ENCODE measurements around the gene GPR12.

Gene GPR12

GRCh38 chr13:26786651-26787295 lies 26.2 kb upstream of the GPR12 start:
- POLR2A ChIA-PET = no interaction called here
- CTCF ChIA-PET = no interaction called here
- TF ChIP-seq LEF1 (IDR thresholded peaks at IDR 0.05; ENCODE audit: borderline replicate concordance) (no peak), CTBP1 (IDR thresholded peaks at IDR 0.05; ENCODE audit: borderline replicate concordance) (no peak), FOXA1 (IDR thresholded peaks at IDR 0.05) (no peak), SUZ12 (IDR thresholded peaks at IDR 0.05) (no peak), FOXM1 (IDR thresholded peaks at IDR 0.05; ENCODE audit: borderline replicate concordance) (no peak), PKNOX1 (IDR thresholded peaks at IDR 0.05) (no peak), ELF4 (IDR thresholded peaks at IDR 0.05) (no peak), FOXK2 (IDR thresholded peaks at IDR 0.05) (no peak), SP1 (IDR thresholded peaks at IDR 0.05) (no peak)

GRCh38 chr13:26785838-26786630 lies 25.4 kb upstream of the GPR12 start:
- POLR2A ChIA-PET = no interaction called here
- CTCF ChIA-PET = no interaction called here
- TF ChIP-seq SP1 (IDR thresholded peaks at IDR 0.05) (no peak), L3MBTL2 (conservative IDR thresholded peaks at IDR 0.05) (no peak), HDGF (IDR thresholded peaks at IDR 0.05; ENCODE audit: borderline replicate concordance) (no peak)
- DNase-seq (ENCODE audit: extremely low spot score) = no peak

More at GRCh38 chr13:26786651-26787295, 26.2 kb upstream of the GPR12 start:
- no peak for DNase-seq (ENCODE audit: extremely low spot score)

DNA sequence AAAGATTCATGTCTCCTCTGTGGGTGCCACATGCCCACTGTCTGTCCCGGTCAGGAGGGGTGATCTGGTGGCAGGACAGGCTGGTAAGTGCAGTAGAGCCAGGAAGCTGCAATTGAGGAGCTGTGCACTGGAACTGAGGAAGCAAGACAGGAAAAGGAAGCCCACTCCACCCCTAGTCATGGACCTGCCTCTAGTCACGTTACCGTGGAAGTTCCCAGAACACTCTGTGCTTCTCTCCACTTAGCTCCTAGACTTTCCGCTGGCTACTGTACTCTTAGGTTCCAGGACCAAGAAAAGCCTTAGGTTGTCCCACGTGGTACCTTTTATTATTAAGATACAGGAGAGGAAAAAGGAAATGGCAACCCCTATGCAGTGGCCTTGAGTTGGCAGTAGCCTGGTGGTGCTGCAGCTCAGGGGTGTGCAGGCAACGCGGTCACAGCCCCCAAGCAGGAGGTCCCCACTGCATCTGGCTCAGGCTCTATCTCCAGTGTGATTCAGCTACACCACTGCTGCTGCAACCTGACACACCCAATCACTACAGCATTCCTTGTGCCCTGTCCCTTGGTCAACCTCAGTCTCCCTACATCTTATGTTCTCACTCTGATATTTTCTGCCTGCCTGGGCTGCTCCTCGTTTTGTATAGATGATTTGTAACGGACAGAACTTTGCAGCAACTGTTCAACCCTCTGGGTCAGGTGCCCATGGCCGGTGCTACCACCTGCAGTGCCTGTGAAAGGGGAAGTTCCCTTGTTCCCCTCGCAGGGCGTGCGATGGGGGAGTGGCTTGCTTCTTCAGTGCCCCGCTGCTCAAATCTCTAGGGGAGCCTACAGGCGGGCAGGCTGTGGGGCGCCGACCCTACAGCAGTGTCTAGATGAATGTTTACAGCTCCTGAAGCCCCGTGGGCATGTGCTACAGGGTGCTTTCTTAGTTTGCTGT lies 24.4 kb upstream of the GPR12 start:
- TF ChIP-seq LEF1 (IDR thresholded peaks at IDR 0.05; ENCODE audit: borderline replicate concordance) (no peak), ELF4 (IDR thresholded peaks at IDR 0.05) (no peak), FOXA1 (IDR thresholded peaks at IDR 0.05) (no peak), BHLHE40 (IDR thresholded peaks at IDR 0.05; ENCODE audit: borderline replicate concordance) (no peak), SP1 (IDR thresholded peaks at IDR 0.05) (no peak), TARDBP (IDR thresholded peaks at IDR 0.05) (no peak), SUZ12 (IDR thresholded peaks at IDR 0.05) (no peak), HDGF (IDR thresholded peaks at IDR 0.05; ENCODE audit: borderline replicate concordance) (no peak), FOXM1 (IDR thresholded peaks at IDR 0.05; ENCODE audit: borderline replicate concordance) (no peak), PKNOX1 (IDR thresholded peaks at IDR 0.05) (no peak)
- CTCF ChIA-PET = no interaction called here
- POLR2A ChIA-PET = no interaction called here
- DNase-seq (ENCODE audit: extremely low spot score) = no peak

DNA sequence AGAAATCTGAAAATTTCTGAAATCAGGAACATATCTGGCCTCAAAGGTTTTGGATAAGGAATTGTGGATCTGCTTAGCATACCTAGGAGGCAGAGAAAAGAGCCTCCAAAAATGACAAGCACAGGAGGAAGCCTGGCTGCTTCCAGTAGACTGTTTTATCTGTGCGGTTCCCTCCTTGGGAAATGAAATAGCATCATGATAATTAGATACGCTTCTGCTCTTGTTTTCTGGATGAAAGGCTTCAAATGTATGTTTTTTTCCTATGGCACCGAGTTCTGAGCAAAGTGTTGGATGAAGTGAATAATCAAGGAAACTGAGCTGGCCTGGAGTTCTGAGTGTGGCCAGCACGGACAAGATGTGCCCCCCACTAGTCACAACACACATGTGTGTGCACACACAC lies 19.8 kb upstream of the GPR12 start:
- no peak for DNase-seq (ENCODE audit: extremely low spot score)
- TF ChIP-seq FOXM1 (IDR thresholded peaks at IDR 0.05; ENCODE audit: borderline replicate concordance) (no peak), FOXK2 (IDR thresholded peaks at IDR 0.05) (no peak), ZNF384 (IDR thresholded peaks at IDR 0.05) (no peak), TARDBP (IDR thresholded peaks at IDR 0.05) (no peak), NFRKB (IDR thresholded peaks at IDR 0.05) (no peak), CTBP1 (IDR thresholded peaks at IDR 0.05; ENCODE audit: borderline replicate concordance) (no peak), PKNOX1 (IDR thresholded peaks at IDR 0.05) (no peak), L3MBTL2 (conservative IDR thresholded peaks at IDR 0.05) (no peak), ARNT (IDR thresholded peaks at IDR 0.05) (no peak), SP1 (IDR thresholded peaks at IDR 0.05) (no peak), LEF1 (IDR thresholded peaks at IDR 0.05; ENCODE audit: borderline replicate concordance) (no peak), BHLHE40 (IDR thresholded peaks at IDR 0.05; ENCODE audit: borderline replicate concordance) (no peak), FOXA1 (IDR thresholded peaks at IDR 0.05) (no peak), SUZ12 (IDR thresholded peaks at IDR 0.05) (no peak), ELF4 (IDR thresholded peaks at IDR 0.05) (no peak), HDGF (IDR thresholded peaks at IDR 0.05; ENCODE audit: borderline replicate concordance) (no peak)
- ChIA-PET CTCF (no interaction called here), POLR2A (no interaction called here)

- POLR2A ChIA-PET = no interaction called here
- TF ChIP-seq LEF1 (IDR thresholded peaks at IDR 0.05; ENCODE audit: borderline replicate concordance) (no peak), BHLHE40 (IDR thresholded peaks at IDR 0.05; ENCODE audit: borderline replicate concordance) (no peak), FOXA1 (IDR thresholded peaks at IDR 0.05) (no peak), HDGF (IDR thresholded peaks at IDR 0.05; ENCODE audit: borderline replicate concordance) (no peak), CTBP1 (IDR thresholded peaks at IDR 0.05; ENCODE audit: borderline replicate concordance) (no peak)
- CTCF ChIA-PET = no interaction called here
- no peak for DNase-seq (ENCODE audit: extremely low spot score)
Measured at GRCh38 chr13:26779321-26779720, 18.7 kb upstream of the GPR12 start.

GRCh38 chr13:26772531-26772930 lies 11.9 kb upstream of the GPR12 start:
- TF ChIP-seq FOXA1 (IDR thresholded peaks at IDR 0.05) (no peak), FOXK2 (IDR thresholded peaks at IDR 0.05) (no peak), SUZ12 (IDR thresholded peaks at IDR 0.05) (no peak), ELF4 (IDR thresholded peaks at IDR 0.05) (no peak), LEF1 (IDR thresholded peaks at IDR 0.05; ENCODE audit: borderline replicate concordance) (no peak), CTBP1 (IDR thresholded peaks at IDR 0.05; ENCODE audit: borderline replicate concordance) (no peak), ZNF384 (IDR thresholded peaks at IDR 0.05) (no peak), PKNOX1 (IDR thresholded peaks at IDR 0.05) (no peak), NFRKB (IDR thresholded peaks at IDR 0.05) (no peak), SP1 (IDR thresholded peaks at IDR 0.05) (no peak), FOXM1 (IDR thresholded peaks at IDR 0.05; ENCODE audit: borderline replicate concordance) (no peak), L3MBTL2 (conservative IDR thresholded peaks at IDR 0.05) (no peak)
- no peak for DNase-seq (ENCODE audit: extremely low spot score)
- ChIA-PET POLR2A (no interaction called here), CTCF (no interaction called here)
